MCF 10A (cell line): Measurements from ENCODE around the gene DHRS3. TPM values are rescaled to one million over a fixed set of nuclear protein-coding genes. Genes with fewer than 3 reads are reported as not detected.

ENCODE experiments used
- BruUV-seq: library from RNA; stranded (reverse); fragments of 400-500 nt; replicated peaks from 2 replicates; lab custom pipeline; 2021; lab: Mats Ljungman, UMichigan
- CTCF ChIA-PET: fragments of 300-600 bp; sonication (Branson Sonifier 250); formaldehyde crosslinking; extraction: SDS; loops from one replicate; lab custom pipeline; 2021; ENCODE audit warnings: antibody characterized with exemption, inconsistent platforms; lab: Yijun Ruan, JAX
- POLR2A ChIA-PET: fragments of 300-600, 350-650 bp; sonication (Branson Sonifier 250); formaldehyde crosslinking; extraction: SDS; loops from one replicate; lab custom pipeline; 2020; ENCODE audit warnings: antibody characterized with exemption, inconsistent platforms; lab: Yijun Ruan, JAX
- DNase-seq: peaks from one replicate; pipeline ENCODE4 v3.0.0-alpha.2; 2018; ENCODE audit not compliant: unreplicated experiment
- H3K27ac Mint-ChIP-seq: one replicate; pipeline ENCODE4 v1.8.0; 2022; ENCODE audit warnings: mild to moderate bottlenecking, low read depth, mixed read lengths; ENCODE audit not compliant: unreplicated experiment
- H3K27me3 Mint-ChIP-seq: one replicate; pipeline ENCODE4 v1.8.0; 2022; ENCODE audit warnings: mixed read lengths; ENCODE audit not compliant: insufficient read depth, unreplicated experiment
- H3K36me3 Mint-ChIP-seq: one replicate; pipeline ENCODE4 v1.8.0; 2022; ENCODE audit warnings: mild to moderate bottlenecking, moderate library complexity, mixed read lengths; ENCODE audit not compliant: insufficient read depth, unreplicated experiment
- H3K4me1 Mint-ChIP-seq: one replicate; pipeline ENCODE4 v1.8.0; 2022; ENCODE audit warnings: mixed read lengths; ENCODE audit not compliant: insufficient read depth, unreplicated experiment
- H3K4me3 Mint-ChIP-seq: one replicate; pipeline ENCODE4 v1.8.0; 2022; ENCODE audit warnings: mild to moderate bottlenecking, moderate library complexity, mixed read lengths; ENCODE audit not compliant: unreplicated experiment
- H3K9me3 Mint-ChIP-seq: one replicate; pipeline ENCODE4 v1.8.0; 2022; ENCODE audit warnings: mixed read lengths; ENCODE audit not compliant: unreplicated experiment
- CTCF ChIP-seq: fragments of 200-600 bp; IDR thresholded peaks from one replicate; pipeline ENCODE4 v1.8.0; 2022; ENCODE audit warnings: antibody characterized with exemption, mild to moderate bottlenecking; ENCODE audit not compliant: unreplicated experiment
- intact Hi-C: fragments of 100-400 bp; cut with micrococcal nuclease; formaldehyde crosslinking; loops from 2 replicates; pipeline ENCODE4 v1.14.1; 2022
- total RNA-seq: library from RNA; stranded (reverse); gene quantifications from 2 replicates; pipeline ENCODE4 v1.2.3, GENCODE V29; 2022

The DHRS3 gene
- total RNA-seq, 1 experiment from 2014 or later, result 1.4 TPM

DNA sequence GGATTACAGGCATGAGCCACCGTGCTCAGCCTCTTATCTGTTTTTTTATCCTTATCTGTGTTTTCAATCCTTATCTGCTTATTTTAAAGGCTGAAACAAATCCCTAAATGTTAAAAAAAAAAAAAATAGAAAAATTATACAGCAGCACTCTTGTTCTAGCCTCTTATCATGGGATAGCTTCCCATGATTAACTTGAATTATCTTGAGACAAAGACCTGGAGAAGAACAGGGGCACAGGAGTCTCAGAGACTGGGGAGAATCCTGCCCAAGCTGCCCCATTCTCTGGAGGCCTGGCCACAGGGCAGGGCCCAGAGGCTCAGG lies 86.9 kb downstream of the DHRS3 start:
- no peak for TF ChIP-seq CTCF
- no TSS peak for BruUV-seq
- intact Hi-C loops, result no loop called here
- Mint-ChIP-seq H3K9me3 (no peaks in the 10 kb centered on the region), H3K27me3 (peaks cover 4% of the 10 kb centered on the region), H3K27ac (peak overlapping the region; percentile 40), H3K4me3 (no peak overlapping the region), H3K4me1 (no peaks in the 10 kb centered on the region), H3K36me3 (peaks cover 6% of the 10 kb centered on the region)
- ChIA-PET CTCF (no interaction called here), POLR2A (no interaction called here)
- no peak for DNase-seq

- no peak for TF ChIP-seq CTCF
- CTCF ChIA-PET, result no interaction called here
- peaks cover 2% of the 10 kb centered on the region for H3K4me1 Mint-ChIP-seq
- H3K36me3 Mint-ChIP-seq, result peaks cover 6% of the 10 kb centered on the region
- no peak overlapping the region for H3K4me3 Mint-ChIP-seq
- POLR2A ChIA-PET, result no interaction called here
- no peaks in the 10 kb centered on the region for H3K27me3 Mint-ChIP-seq
- H3K27ac Mint-ChIP-seq, result no peak overlapping the region
- intact Hi-C loops, result no loop called here
- H3K9me3 Mint-ChIP-seq, result no peaks in the 10 kb centered on the region
- no peak for DNase-seq
- no TSS peak for BruUV-seq
These were observed 87.4 kb downstream of the DHRS3 start for GRCh38 chr1:12530462-12531178.

- peaks cover 9% of the 10 kb centered on the region for H3K4me1 Mint-ChIP-seq
- no peaks in the 10 kb centered on the region for H3K27me3 Mint-ChIP-seq
- H3K9me3 Mint-ChIP-seq, result no peaks in the 10 kb centered on the region
- H3K27ac Mint-ChIP-seq, result no peak overlapping the region
- intact Hi-C loops, result no loop called here
- POLR2A ChIA-PET, result interaction anchor here (0.7 kb wide), 1 partner anchor 205 kb away, joined by 3 read pairs; no protein-coding TSS in a partner anchor
- no peak for TF ChIP-seq CTCF
- DNase-seq, result no peak
- H3K36me3 Mint-ChIP-seq, result peaks cover 6% of the 10 kb centered on the region
- CTCF ChIA-PET, result interaction anchor here (1.0 kb wide), 1 partner anchor 17 kb away, joined by 4 read pairs; no protein-coding TSS in a partner anchor
- no TSS peak for BruUV-seq
- no peak overlapping the region for H3K4me3 Mint-ChIP-seq
These were observed 88.3 kb downstream of the DHRS3 start for GRCh38 chr1:12529640-12530174.

DNA sequence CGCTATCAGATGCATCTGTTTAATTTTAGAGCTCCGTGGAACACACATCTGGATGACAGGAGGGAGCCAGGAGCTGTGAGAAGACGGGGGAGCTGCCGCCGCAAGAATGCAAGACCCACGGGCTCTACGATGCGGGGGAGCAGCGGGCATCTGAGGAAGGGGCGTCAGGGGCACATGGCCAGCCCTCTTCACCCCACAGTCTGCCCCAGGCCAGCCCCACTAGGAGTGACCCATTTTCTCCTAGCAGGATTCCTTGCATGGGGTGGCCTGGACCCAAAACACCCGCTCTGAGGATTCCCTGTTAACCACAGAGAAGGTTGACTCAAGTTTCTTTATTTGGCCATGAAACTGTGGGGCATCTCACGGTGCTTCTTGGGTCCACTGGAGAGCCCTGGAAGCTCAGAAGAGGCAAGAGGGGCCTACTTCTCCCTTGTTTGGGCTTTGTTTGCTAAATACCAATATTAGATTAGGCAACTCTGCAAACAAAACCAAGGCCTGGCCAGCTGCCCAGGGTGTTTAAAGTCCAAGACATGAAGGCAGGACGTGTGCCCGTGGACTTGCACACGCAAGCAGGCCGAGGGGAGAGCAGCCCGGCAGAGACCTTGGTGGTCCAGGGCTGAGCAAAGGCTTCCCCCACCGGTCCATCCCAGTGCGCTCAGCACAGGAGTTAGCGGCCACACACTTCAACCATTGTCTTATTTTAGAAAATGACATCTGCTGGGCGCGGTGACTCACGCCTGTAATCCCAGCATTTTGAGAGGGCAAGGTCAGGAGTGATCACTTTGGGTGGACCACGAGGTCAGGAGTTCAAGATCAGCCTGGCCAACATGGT lies 89.8 kb downstream of the DHRS3 start:
- no peaks in the 10 kb centered on the region for H3K9me3 Mint-ChIP-seq
- no peak overlapping the region for H3K27ac Mint-ChIP-seq
- H3K36me3 Mint-ChIP-seq, result peaks cover 3% of the 10 kb centered on the region
- no peak overlapping the region for H3K4me3 Mint-ChIP-seq
- ChIA-PET CTCF (interaction anchor here (0.8 kb wide), 1 partner anchor 1403 kb away, joined by 3 read pairs; no protein-coding TSS in a partner anchor), POLR2A (no interaction called here)
- no peaks in the 10 kb centered on the region for H3K27me3 Mint-ChIP-seq
- peaks cover 9% of the 10 kb centered on the region for H3K4me1 Mint-ChIP-seq
- peak; percentile 81 for DNase-seq
- intact Hi-C loops, result no loop called here
- BruUV-seq, result no TSS peak
- TF ChIP-seq CTCF, result no peak
